Keratinocyte (primary cell): Measurements from ENCODE around the gene AOAH.

Experiments
- EZH2 ChIP-seq: IDR thresholded peaks from one replicate; pipeline ENCODE4 v1.6.1; 2012; ENCODE audit warnings: inconsistent platforms, mild to moderate bottlenecking, low read length, moderate library complexity
- TF ChIP-seq, protein P1 (sequence below), 3 experiments: IDR thresholded peaks in 1 of 3; conservative IDR thresholded peaks in 1 of 3; optimal IDR thresholded peaks in 1 of 3; 2 replicates in 2 of 3; 3 replicates in 1 of 3; pipeline versions ENCODE3 to v1.5.1; 2011; ENCODE audit warnings: low read length in 3 of 3, mild to moderate bottlenecking in 3 of 3, moderate library complexity in 2 of 3, control low read depth in 1 of 3, inconsistent platforms in 1 of 3; ENCODE audit not compliant: insufficient read depth in 2 of 3; ENCODE audit errors: extremely low read depth in 1 of 3

GRCh38 chr7:36599645-36600313 is 124.5 kb downstream of the AOAH start:
- TF ChIP-seq, protein P1, sequence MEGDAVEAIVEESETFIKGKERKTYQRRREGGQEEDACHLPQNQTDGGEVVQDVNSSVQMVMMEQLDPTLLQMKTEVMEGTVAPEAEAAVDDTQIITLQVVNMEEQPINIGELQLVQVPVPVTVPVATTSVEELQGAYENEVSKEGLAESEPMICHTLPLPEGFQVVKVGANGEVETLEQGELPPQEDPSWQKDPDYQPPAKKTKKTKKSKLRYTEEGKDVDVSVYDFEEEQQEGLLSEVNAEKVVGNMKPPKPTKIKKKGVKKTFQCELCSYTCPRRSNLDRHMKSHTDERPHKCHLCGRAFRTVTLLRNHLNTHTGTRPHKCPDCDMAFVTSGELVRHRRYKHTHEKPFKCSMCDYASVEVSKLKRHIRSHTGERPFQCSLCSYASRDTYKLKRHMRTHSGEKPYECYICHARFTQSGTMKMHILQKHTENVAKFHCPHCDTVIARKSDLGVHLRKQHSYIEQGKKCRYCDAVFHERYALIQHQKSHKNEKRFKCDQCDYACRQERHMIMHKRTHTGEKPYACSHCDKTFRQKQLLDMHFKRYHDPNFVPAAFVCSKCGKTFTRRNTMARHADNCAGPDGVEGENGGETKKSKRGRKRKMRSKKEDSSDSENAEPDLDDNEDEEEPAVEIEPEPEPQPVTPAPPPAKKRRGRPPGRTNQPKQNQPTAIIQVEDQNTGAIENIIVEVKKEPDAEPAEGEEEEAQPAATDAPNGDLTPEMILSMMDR (optimal IDR thresholded peaks at IDR 0.05 in 1 of 3, IDR thresholded peaks at IDR 0.05 in 1 of 3, conservative IDR thresholded peaks at IDR 0.05 in 1 of 3; ENCODE audit: extremely low read depth in 1 of 3, insufficient read depth in 2 of 3, low read length in 3 of 3), result no peak
- TF ChIP-seq EZH2, result no peak
